Measurements from ENCODE around the gene PAX7. TPM values are rescaled to one million over a fixed set of nuclear protein-coding genes. Genes with fewer than 3 reads are reported as not detected.

PAX7 gene
- total and polyA plus RNA-seq, 11 donors: not detected

DNA sequence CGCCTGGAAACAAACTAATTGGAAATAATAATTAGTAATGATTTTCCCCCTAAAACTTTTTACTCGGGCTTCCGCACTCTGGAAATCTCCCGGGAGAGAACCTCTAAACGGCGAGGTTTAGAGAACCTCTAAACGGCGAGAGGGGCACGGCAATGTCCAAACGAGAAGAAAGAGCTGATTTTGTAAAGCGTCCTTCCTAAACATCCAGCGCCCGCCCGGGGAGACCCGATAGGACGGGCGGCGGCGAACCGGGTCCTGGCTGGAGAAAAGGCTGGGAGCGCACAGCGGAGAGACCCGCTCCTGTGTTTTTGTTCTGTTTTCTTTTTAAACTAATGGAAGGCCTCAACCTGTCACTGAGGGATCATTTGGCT, 1.6 kb downstream of the PAX7 start:
- TF ChIP-seq POLR2A (IDR thresholded peaks at IDR 0.05): no peak
- TF ChIP-seq, protein P1, sequence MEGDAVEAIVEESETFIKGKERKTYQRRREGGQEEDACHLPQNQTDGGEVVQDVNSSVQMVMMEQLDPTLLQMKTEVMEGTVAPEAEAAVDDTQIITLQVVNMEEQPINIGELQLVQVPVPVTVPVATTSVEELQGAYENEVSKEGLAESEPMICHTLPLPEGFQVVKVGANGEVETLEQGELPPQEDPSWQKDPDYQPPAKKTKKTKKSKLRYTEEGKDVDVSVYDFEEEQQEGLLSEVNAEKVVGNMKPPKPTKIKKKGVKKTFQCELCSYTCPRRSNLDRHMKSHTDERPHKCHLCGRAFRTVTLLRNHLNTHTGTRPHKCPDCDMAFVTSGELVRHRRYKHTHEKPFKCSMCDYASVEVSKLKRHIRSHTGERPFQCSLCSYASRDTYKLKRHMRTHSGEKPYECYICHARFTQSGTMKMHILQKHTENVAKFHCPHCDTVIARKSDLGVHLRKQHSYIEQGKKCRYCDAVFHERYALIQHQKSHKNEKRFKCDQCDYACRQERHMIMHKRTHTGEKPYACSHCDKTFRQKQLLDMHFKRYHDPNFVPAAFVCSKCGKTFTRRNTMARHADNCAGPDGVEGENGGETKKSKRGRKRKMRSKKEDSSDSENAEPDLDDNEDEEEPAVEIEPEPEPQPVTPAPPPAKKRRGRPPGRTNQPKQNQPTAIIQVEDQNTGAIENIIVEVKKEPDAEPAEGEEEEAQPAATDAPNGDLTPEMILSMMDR (IDR thresholded peaks at IDR 0.05): no peak
- ATAC-seq (no peak), DNase-seq (no peak)
- Histone ChIP-seq H3K27ac (no peak overlapping the region), H3K4me3 (no peak overlapping the region), H3K4me1 (peaks cover 0 to 29% (median 2%) of the 10 kb centered on the region in 12 donors), H3K27me3 (peaks cover 72 to 100% (median 97%) of the 10 kb centered on the region in 9 donors), H3K9me3 (no peaks in the 10 kb centered on the region), H3K36me3 (no peaks in the 10 kb centered on the region)
- intact Hi-C loops (cut with DNase I): no loop called here
- WGBS, 4 donors: 2 to 4% (median 3%) methylated on average over 23 of the region's 23 CpGs

DNA sequence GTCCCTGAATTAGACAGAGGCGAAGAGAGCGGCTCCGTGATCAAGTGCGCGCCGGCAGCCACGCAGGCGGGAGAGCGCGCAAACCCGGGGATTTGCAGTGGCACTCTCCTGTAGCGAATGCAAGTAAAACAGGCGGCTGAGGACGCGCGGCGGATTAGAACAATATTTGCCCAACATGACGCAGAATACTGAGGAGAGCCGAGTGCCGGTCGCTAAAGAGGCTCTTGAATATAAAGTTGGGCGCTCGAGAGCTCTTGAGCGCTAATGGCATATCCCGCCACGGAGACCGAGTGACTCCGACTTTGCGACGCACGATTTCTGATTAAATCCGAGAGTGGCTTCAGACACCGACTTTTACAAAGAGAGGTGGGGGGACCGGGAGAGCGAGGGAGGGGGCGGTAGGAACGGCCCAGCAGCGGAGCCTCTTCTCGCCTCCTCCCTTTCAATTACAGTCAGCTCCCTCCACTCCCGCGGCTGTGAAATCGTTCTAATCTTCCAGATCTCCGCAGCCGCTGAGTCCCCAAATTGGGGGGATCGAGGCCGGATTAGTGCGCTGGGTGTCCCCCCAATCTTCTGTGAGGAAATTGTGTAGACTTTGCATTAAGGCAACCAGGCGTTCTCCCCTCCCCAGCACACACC, 2.3 kb downstream of the PAX7 start:
- no peak overlapping the region for H3K4me3 ChIP-seq
- ATAC-seq (no peak), DNase-seq (no peak)
- peaks cover 0 to 29% (median 2%) of the 10 kb centered on the region in 12 donors for H3K4me1 ChIP-seq
- no peaks in the 10 kb centered on the region for H3K36me3 ChIP-seq
- TF ChIP-seq, protein P1 (IDR thresholded peaks at IDR 0.05): no peak
- H3K27me3 ChIP-seq: peaks cover 78 to 100% (median 97%) of the 10 kb centered on the region in 9 donors
- WGBS, 4 donors: 2 to 4% (median 4%) methylated on average over 35 to 48 of the region's 48 CpGs
- no peak overlapping the region for H3K27ac ChIP-seq
- no peaks in the 10 kb centered on the region for H3K9me3 ChIP-seq
- intact Hi-C loops (cut with DNase I): no loop called here

DNA sequence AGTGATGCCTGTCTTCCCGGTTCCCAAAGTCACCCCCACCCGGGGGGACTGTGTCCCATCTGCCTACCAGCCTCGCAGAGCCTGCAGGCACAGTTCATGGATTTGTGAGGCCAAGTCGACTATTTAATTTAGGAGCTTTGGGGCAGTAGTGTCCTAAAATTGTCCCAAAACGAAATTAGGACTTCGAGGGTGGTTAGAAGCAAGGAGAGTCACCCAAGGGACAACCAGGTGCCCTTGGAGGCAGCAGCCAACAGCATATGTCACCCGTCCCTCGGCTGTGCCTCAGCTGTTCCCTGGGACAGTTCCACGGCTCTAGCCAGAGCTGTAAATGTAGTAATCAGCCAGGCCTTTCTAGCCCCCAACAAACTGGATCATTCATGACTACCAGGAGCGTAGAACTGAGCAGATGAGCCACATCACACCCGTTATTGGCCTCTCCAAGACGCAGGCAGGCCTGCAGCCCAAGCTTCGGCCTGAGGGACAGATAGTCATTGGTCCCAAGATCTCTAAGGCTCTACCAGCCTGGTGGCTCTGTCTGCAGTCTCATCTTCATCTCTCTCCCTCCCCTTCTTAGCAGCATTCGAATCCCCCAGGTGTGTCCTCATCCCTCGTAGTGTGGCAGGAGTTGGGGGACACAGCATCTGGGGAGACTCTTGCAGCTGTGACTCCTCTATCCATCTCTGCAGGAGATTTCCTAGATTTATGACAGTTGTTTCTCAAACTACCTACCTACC, 2.9 kb downstream of the PAX7 start:
- Histone ChIP-seq H3K4me3 (no peak overlapping the region), H3K9me3 (no peaks in the 10 kb centered on the region), H3K27me3 (peaks cover 82 to 100% (median 99%) of the 10 kb centered on the region in 9 donors), H3K27ac (no peak overlapping the region), H3K4me1 (peaks cover 0 to 29% (median 2%) of the 10 kb centered on the region in 12 donors), H3K36me3 (no peaks in the 10 kb centered on the region)
- WGBS, 4 donors: 5 to 7% (median 6%) methylated on average over 12 to 15 of the region's 15 CpGs
- no peak for TF ChIP-seq POLR2A (IDR thresholded peaks at IDR 0.05)
- TF ChIP-seq, protein P1 (IDR thresholded peaks at IDR 0.05): no peak
- intact Hi-C loops (cut with DNase I): no loop called here
- ATAC-seq: no peak
- DNase-seq: no peak

DNA sequence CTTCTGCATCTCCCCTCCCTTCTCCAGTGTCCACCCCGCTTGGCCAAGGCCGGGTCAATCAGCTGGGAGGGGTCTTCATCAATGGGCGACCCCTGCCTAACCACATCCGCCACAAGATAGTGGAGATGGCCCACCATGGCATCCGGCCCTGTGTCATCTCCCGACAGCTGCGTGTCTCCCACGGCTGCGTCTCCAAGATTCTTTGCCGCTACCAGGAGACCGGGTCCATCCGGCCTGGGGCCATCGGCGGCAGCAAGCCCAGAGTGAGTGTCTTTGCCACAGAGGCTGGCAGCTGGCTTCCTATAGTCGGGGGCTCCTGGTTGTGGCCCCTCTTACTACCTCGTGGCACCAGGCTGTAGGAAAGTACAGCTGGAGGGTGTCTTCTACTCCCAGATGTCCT, 3.6 kb downstream of the PAX7 start:
- Histone ChIP-seq H3K36me3 (no peaks in the 10 kb centered on the region), H3K4me3 (no peak overlapping the region), H3K4me1 (peaks cover 0 to 29% (median 2%) of the 10 kb centered on the region in 12 donors), H3K9me3 (no peaks in the 10 kb centered on the region), H3K27me3 (peaks cover 83 to 100% (median 99%) of the 10 kb centered on the region in 9 donors), H3K27ac (no peak overlapping the region)
- TF ChIP-seq, protein P1 (IDR thresholded peaks at IDR 0.05): no peak
- TF ChIP-seq POLR2A (IDR thresholded peaks at IDR 0.05): no peak
- intact Hi-C loops (cut with DNase I): no loop called here
- ATAC-seq (no peak), DNase-seq (no peak)
- WGBS, 4 donors: 4 to 6% (median 4%) methylated on average over 16 of the region's 16 CpGs

All from heart left ventricle (tissue), 16 donors.